Fibroblast of mammary gland (primary cell): ENCODE results near the gene TPGS2.
"Not testable (repeated sequence)": the region's sequence is repeated elsewhere in the genome, so short reads cannot be mapped to it uniquely, and the experiment has no call there.

Source experiments
- DNase-seq: peaks from one replicate; pipeline ENCODE4 v3.0.0-alpha.2; 2010; ENCODE audit warnings: low read depth
- H3K4me3 ChIP-seq: 2 replicates; pipeline ENCODE4 v1.5.1; 2011; ENCODE audit warnings: low read depth, mild to moderate bottlenecking, low read length, moderate library complexity; ENCODE audit not compliant: control insufficient read depth
- CTCF ChIP-seq: conservative IDR thresholded peaks from 2 replicates; pipeline ENCODE4 v1.5.1; 2011; ENCODE audit warnings: low read depth, low read length, inconsistent platforms; ENCODE audit not compliant: control insufficient read depth, insufficient read depth

Gene TPGS2

GRCh38 chr18:36828630-36829361 lies at the start of gene TPGS2, which contains the start of gene KIAA1328:
Gene TPGS2, minus strand, starts transcription at chr18:36829002. Its CDS starts 235 bp downstream, at chr18:36828767.
Gene KIAA1328, plus strand, starts transcription at chr18:36829127. Its CDS starts 12 bp downstream, at chr18:36829139.
- peak; percentile 27 for TF ChIP-seq CTCF
- H3K4me3 ChIP-seq = peak within 1 kb of the TSS; percentile 96
- peak; percentile 79 for DNase-seq

- not testable (repeated sequence) for H3K4me3 ChIP-seq, DNase-seq
Observed at GRCh38 chr18:36873826-36874225, 45.0 kb upstream of the TPGS2 start.

- TF ChIP-seq CTCF = no peak
- H3K4me3 ChIP-seq = no peak overlapping the region
- no peak for DNase-seq
Observed at GRCh38 chr18:36872329-36872728, 43.5 kb upstream of the TPGS2 start.

GRCh38 chr18:36871801-36872200 lies 43.0 kb upstream of the TPGS2 start:
- no peak for TF ChIP-seq CTCF
- DNase-seq = no peak
- H3K4me3 ChIP-seq = no peak overlapping the region

GRCh38 chr18:36867056-36867455 lies 38.3 kb upstream of the TPGS2 start:
- no peak for TF ChIP-seq CTCF
- no peak overlapping the region for H3K4me3 ChIP-seq
- DNase-seq = no peak

- no peak for DNase-seq
- no peak overlapping the region for H3K4me3 ChIP-seq
- no peak for TF ChIP-seq CTCF
Observed at GRCh38 chr18:36862182-36862581, 33.4 kb upstream of the TPGS2 start.

- DNase-seq = no peak
- no peak for TF ChIP-seq CTCF
- H3K4me3 ChIP-seq = no peak overlapping the region
Observed at GRCh38 chr18:36856815-36857214, 28.0 kb upstream of the TPGS2 start.
